GM21360 (cell line): ENCODE data around the gene LMF1.

Source experiments
- ATAC-seq: cut with Tn5 transposase; IDR thresholded peaks from one replicate; pipeline ENCODE4 v1.9.1; 2021; ENCODE audit warnings: mild to moderate bottlenecking, moderate library complexity; ENCODE audit not compliant: unreplicated experiment

LMF1 gene

GRCh38 chr16:1003391-1004347 lies 32.9 kb upstream of the LMF1 start:
- no peak for ATAC-seq

- ATAC-seq, result no peak
These were observed 31.8 kb upstream of the LMF1 start for GRCh38 chr16:1002399-1003166.

DNA sequence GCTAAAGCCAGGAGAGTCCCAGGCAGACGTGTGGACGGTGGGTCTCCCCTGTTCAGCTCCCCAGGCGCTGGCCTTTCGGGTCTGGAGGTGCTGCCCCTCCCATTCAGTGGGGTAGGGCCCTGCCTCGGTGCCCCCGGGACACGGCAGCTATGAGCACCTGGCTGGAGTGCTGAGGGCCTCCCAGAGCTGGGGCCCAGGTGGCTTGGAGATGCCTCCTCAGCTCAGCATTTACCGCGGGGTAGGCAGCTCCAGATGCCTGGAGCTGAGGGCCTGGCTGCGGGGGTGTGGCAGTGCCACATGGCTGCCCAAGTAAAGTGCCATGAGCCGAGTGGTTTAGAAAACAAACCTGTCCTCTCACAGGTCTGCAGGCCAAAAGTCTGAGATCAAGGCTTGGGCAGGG lies 30.3 kb upstream of the LMF1 start:
- no peak for ATAC-seq

- no peak for ATAC-seq
These were observed 29.8 kb upstream of the LMF1 start for GRCh38 chr16:1000608-1001007.

DNA sequence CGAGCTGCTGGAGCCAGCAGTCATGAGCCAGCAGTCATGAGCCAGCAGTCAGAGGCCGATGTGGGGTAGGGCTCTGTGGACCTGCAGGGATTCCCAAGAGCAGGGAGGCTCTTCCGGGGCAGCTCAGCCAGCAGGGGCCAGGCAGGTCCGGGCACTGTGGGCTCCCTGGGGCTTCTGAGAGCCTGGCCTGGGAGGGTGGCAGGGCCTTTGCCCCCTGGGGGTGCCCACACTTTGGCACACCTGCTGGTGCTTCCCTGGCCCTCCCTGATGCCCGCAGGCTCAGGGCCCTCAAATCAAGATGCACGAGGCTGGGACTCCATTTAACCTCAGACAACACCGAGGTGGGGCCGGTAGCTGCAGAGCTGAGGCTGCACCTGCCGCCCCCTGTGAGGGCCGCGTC lies 28.9 kb upstream of the LMF1 start:
- ATAC-seq, result no peak

GRCh38 chr16:998615-999014 lies 27.8 kb upstream of the LMF1 start:
- ATAC-seq, result no peak

GRCh38 chr16:998211-998610 lies 27.4 kb upstream of the LMF1 start:
- ATAC-seq, result no peak

DNA sequence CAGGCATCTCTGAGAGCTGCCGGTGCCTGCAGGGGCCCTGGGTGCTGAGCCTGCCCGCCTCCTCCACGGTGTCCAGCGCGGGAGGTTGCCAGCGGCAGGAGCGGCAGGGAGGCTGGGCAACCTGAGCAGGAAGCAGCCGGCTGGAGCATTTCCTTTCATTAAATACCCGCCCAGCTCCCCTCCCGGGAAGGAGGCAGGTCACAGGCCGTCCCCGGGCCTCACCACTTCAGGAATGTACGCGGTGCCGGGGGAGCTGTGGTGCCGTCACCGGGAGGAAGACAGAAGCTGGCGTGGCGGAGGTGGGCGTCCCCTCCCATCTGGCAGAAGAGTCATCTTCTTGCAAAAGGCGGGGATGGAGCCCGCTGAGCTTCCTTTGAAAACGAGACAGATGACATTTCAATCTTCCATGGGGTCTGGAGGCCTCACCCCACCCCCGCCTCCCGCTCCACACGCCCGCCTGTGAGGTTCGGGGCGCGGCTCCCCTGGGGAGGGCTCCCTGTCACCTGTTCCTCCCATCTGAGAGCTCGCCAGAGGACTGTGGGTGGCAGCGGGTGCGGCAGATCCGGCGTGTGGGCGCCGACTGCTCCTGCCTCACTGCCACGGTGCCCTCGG lies 26.8 kb upstream of the LMF1 start:
- ATAC-seq, result no peak

DNA sequence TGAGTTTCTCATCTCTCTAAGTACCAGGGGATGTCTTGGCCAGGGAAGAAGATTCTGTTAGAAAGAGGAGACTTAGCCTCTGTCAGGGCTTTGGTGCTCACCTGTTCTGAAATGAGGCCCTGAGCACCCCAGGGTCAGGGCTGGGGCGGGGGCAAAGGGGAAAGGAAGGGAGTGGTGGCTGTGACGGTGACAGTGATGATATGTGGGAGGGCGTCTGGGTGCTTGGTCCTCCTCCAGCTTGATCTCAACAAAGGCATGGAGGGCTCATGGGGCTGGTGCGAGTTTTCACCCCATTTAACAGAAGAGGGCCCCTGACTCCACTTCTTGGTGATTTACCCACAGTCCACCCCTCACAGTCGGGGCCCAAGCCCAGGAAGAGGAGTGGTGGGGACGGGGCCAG lies 25.9 kb upstream of the LMF1 start:
- no peak for ATAC-seq

DNA sequence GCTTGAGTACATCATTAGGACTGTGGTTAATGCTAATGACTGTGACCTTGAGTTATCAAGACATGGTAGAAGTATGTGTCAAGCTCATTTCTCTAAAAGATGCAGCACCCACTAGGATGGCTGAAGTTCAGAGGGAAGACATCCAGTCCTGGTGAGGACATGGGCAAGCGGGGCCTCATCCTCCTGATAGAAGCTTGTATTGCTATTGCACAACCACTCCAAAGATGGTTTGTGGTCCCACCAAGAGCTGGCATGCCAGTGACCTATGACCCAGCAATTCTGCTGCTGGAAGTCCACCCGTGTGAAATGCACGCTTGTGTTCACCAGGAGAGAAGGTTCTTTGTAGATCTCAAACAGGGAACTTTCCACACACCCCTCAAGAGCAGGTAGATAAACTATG lies 25.0 kb upstream of the LMF1 start:
- ATAC-seq, result no peak

GRCh38 chr16:995087-995486 lies 24.3 kb upstream of the LMF1 start:
- ATAC-seq, result no peak

DNA sequence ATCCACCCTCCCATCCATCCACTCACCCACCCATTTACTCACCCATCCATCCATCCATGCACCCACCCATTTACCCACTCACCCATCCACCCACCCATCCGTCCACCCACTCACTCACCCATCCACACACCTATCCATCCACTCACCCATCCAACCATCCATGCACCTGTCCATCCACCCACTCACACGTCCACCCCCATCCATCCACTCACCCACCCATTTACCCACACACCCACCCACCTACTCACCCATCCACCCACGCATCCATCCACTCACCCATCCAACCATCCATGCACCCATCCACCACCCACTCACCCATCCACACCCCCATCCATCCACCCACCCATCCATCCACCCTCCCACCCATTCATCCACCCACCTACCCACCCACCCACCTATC lies 22.9 kb upstream of the LMF1 start:
- no peak for ATAC-seq

DNA sequence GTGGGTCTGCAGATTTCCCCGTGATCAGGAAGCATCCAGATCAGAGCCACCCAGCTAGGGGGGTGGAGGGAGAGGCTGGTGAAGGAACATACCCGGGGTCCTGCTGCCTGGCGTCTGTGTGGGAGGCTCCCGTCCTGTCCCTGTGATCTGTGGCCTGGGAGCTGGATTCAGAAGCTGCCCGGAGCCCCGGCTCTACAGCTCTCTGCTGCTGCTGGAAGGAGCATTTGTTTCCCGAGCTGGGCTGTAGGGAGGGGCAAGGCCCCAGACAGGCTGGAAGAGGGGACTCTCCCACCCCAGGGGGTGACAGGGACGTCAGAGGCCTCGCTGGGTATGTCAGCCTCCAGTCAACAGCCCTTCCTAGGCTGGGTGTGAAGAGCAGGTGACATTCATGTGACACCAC lies 21.0 kb upstream of the LMF1 start:
- no peak for ATAC-seq

DNA sequence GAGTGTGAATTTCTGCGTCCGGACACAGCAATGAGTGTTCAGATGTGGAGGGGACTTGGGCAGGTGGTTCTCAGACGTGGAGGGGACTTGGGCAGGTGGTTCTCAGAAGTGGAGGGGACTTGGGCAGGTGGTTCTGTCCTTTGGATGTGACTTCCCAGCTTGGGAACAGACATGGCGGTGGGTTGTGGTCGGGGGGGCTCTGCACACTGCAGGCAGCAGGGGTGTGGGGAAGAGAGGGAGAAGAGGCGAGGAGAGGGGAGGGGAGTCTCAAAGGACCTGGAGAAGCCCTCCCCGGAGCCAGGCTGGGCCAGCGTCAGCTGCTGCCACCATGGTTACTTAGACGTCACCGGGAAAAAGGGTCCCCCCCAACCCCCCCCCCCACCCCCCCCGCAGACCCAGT lies 20.6 kb upstream of the LMF1 start:
- ATAC-seq, result no peak

- ATAC-seq, result no peak
These were observed 19.9 kb upstream of the LMF1 start for GRCh38 chr16:990516-991291.

DNA sequence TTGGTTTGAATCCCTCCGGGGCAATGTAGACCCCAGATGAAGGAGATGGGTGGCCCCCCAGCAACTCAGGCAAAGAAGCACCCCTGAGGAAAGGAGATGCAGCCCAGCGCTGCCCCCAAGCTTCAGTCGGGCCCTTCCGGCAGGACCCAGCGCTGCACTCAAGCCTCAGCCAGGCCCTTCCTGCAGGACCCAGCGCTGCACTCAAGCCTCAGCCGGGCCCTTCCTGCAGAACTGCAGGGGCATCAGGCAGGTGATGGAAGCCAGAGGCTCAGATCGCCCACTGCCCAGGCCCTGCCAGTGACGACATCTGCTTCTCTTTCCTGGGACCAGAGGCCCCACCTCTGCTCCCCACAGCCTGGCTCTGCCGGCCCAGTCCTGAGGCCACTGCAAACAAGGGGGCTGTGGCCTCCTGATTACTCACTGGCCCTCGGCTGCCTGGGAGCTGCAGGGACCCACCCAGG lies 18.6 kb upstream of the LMF1 start:
- ATAC-seq, result no peak

GRCh38 chr16:988471-989353 lies 17.9 kb upstream of the LMF1 start:
- ATAC-seq, result no peak

DNA sequence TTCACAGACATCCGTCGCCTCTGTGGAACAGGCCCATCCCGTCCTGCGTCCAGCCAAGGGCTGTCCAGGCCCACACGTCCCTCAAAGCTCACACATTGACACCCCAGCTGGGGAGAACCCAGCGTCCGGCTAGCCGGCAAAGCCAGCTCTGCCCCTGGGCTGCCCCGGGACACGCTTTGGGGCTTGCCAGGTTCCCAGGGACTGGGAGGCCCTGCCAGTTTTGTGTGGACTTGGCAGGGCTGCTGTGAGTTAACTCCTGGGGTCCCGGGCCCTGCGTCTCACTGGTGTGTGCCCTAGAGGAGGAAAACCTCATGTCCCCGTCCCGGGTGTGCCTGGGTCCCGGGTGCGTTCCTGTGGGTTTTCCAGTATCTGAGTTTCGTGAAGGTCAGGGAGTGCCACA lies 17.1 kb upstream of the LMF1 start:
- no peak for ATAC-seq

DNA sequence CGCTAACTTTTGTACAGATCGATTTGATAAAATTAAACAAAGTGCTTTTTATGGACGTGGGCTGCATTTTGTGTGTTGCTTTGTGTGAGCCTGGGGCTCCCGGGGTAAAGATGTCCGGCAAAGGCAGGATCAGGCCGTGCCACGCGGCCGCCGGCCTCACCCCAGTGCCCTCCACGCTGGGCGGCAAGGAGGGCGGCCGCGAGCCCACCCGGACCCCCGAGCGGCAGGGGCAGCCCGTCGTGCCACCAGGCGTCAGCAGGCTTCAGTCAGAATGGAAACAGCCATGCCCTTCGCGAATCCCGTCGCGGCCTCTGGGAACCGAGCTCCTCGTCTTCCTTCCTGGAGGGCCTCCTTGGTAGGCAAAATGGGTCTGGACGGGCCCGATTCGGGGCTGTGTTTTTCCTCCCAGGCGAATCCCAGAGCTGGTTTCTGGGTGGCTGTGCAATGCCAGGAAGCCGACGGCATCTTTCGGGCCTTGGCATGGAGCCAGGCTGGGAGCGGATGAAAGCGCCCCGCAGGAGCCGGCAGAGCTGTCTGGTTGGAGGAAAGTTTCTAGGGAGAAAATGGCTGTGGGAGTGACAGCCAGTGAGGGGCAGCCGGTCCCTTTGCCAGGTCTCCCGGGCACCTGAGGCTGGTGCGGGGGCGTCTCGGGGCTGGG lies 16.3 kb upstream of the LMF1 start:
- ATAC-seq, result no peak
